Femur (tissue), 1 donor: ENCODE data around the gene FAM131B.

Experiments used
- DNase-seq: peaks from one replicate; pipeline ENCODE4 v3.0.0-alpha.2; 2017

Gene FAM131B

DNA sequence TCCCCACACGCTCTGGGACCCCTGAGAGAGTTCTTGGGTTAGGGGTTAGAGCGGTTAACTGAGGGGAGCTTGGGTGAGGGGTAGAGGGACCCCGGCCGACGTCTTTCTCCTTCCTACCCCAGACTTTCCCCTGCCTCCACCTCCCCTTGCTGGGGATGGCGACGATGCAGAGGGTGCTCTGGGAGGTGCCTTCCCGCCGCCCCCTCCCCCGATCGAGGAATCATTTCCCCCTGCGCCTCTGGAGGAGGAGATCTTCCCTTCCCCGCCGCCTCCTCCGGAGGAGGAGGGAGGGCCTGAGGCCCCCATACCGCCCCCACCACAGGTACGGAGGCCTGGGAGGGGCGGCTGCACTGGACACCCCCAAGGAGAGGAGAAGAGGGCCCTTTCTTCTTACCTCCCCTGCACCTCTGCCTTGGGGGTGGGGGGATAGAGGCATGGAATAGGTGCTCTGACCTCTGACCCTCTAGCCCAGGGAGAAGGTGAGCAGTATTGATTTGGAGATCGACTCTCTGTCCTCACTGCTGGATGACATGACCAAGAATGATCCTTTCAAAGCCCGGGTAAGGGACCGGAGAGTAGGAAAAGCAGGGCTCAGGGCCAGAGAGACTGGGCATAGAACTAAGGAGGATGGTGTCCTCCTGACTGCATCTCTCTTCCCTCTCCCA is 19.7 kb upstream of the FAM131B start:
- DNase-seq: no peak

DNA sequence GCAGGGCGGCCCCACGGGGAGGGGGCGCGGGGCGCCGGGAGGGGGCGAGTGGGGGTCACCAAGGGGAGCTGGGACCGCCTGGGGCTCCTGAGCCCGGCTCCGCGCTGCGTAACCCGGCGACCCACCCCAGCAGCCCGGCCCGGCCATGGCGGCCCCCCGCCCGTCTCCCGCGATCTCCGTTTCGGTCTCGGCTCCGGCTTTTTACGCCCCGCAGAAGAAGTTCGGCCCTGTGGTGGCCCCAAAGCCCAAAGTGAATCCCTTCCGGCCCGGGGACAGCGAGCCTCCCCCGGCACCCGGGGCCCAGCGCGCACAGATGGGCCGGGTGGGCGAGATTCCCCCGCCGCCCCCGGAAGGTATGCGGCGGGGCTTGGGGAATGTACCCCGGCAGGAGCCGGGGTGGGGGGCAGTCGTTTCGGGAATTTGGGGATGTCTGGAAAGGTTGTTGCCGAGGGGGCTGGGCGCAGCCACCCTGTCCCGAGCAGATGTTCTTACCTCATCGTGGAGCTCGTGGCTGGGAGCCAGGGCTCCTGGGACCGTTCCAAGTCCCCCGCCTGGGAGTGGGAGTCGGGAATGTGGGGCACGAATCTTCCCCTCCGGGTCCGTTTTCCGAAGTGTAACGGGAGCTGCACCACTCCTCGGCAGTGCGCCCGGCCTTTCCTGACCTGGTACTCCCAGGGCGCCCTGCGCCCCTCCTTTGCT is 19.1 kb upstream of the FAM131B start:
- peak; percentile 92 for DNase-seq

DNA sequence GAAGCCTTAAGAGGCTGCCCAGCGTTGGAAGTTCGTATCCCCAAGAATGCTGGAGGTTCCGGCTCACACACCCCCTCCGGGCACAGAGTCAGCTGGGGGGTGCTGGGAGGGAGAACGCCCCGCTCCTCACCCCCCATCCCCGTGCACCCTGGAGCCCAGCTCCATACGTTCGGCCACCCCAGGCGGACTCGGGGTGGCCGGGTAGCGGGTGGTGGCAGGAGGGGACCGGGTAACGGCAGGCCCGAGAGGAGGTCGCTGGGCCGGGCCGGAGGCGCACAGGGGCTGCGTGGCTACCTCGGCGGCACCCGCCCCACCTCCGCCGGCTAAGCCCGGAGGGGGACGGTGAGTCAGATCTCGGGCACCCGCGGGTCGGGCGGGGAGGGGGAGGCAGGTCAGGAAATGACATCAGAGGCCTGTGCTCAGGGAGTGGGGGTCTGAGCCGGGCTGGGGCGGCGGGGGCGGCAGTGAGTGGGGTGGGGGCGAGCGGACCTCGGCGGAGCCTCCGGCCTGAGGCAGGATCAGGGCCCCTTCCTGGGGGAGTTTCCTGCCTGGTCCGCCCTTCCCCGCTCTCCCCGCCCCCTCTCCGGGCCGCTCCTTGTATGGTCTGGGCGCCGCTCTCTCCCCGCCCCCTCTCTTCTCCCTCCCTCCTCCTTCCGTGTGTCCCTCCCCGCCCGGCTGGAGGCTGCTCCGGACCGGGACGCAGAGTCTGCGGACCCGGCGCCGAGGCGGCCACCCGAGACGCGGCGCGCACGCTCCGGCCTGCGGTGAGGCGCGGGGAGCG is 18.3 kb upstream of the FAM131B start, which contains the start of gene ZYX:
ZYX (plus strand) TSS at position 700 of the 781 bp plus-strand sequence. CDS start 227 bp downstream, outside the sequence.
- peak; percentile 97 for DNase-seq

DNA sequence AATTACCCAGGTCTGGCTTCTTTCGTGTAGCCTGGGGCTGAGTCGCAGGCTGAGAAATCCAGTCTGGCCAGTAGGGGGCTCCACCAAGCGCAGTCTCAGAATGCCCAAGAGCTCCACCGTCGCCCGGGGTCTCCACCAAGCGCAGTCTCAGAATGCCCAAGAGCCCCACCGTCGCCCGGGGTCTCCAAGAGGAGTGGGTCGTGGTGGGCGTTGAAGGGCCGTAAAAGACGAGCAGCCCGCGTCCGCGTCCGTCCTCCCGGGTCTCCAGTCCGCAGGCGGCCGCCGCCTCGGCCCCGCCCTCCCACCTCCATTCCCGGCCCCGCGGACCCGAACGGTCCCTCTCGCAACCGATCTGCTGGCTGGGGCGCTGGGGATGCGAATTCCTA is 17.7 kb upstream of the FAM131B start:
- peak; percentile 93 for DNase-seq

DNA sequence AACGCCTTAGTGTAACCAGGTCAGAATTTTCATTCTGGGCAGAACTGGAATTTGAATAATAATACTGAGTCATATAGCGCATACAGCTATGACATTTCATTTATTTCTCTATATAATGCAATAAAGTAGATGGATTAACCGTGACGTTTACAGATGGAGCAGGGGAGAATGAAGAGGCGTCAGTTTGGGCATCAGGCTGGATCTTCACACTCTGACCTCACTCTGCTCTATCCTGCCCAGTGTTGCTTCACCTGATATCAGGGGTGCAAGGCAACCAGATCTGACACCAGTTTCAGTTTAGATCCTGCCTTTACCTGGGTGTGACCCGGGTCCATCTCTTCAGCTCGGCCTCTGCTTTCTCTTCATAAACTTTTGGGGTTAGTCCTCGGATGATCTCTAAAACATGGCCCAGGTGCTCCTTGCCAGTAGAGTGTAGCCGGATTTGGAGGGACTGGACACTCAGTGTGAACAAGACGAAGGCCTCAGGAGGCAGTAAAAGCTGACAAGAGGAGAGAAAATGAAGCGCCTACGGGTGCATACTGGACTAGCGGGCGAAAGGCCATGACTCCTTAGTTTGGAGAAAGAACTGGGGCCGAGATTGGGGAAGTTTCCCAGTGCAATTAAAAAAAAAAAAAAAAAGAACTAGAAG is 17.2 kb upstream of the FAM131B start:
- DNase-seq: no peak

DNA sequence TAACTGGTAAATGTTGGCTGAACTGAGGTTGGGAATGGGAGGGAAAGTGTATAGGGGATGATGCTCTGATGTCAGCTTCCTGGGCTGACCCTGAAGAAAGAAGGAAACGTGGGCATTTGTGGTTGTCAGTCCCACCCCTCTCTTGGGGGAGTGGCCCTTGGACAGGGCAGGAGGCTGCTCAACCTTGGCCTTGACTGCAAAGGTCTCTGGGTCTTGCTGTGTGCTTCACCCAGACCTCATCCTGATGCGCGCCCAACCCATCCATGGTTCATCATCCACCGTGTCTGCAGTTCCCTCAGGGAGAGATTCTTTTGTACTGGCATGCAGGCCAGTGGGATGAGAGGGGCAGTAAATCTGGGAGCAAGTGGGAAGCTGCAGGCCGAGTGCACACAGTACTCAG is 13.9 kb upstream of the FAM131B start:
- DNase-seq: no peak

DNA sequence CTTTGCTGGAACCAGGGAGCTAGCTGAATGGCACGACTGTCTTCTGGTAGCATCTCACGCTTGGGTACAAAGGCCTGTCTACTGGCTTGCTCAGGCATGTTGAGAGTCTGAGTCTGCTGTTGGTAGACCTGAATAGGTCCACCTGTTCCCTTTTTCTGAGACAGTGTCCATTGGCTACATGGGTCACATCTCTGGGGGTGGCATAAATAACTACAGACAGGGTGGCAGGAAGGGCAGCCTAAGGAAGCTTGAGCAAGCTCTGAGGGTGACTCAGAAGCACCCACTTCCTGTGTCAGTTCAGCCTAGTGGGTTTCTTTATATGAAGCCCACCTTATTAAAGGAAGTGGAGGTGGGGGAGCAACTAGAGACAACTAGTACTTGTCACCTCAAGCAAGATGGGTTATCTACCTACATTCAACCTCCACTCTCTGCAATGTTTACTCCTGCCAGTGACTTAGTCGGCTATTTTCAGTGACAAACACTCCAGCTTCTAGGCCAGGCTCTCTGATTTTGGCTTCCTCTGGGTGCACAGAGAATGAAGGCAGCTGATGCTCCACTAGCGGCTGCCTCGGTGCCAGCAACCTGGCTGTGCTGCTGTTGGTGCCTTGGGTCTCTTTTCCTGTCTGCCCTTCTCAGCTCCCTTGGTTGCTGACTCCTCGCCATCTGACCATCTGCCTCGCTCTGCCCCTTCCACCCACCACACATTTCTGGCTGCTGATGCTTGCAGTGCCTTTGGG is 13.0 kb upstream of the FAM131B start:
- DNase-seq: no peak

DNA sequence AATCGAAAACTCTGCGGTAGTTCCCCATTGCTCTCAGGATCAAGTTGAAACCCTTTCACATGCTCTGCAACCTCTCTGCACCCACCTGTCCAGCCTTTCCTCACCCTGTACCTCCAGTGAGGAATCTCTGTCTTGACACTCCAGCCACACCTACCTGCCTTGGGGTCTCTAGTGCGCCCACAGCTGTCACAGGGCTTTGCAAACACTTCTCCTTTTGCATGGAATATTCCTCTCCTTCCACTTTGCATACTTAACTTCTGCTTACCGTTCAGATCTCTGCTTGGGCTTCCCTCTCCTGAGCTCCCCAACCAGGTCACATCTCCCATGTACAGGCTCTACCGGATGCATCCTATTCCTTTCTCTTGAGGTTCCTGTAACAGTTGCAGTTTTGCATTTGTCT is 12.0 kb upstream of the FAM131B start:
- DNase-seq: no peak

DNA sequence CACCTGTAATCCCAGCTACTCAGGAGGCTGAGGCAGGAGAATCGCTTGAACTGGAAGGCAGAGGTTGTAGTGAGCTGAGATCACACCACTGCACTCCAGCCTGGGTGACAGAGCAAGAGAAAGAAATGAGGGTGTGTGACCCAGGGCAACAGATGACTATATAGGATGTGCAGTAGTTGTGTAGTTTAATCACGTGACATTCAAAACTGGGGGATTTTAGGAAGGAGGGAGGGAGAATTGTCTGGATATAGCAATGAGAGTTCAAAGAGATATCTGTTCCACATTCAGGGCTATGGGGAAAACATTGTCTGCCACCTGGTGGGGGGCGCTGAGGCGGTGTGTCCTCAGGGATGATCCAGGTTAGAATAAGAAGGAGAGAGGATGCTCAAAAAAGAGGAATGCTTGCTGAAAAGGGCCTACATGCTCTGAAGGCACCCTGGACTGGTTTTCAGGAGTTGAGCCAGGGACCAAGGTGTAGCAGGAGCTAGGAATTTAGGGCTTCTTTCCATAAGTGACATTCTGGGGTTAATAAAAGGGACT is 10.8 kb upstream of the FAM131B start:
- no peak for DNase-seq

DNA sequence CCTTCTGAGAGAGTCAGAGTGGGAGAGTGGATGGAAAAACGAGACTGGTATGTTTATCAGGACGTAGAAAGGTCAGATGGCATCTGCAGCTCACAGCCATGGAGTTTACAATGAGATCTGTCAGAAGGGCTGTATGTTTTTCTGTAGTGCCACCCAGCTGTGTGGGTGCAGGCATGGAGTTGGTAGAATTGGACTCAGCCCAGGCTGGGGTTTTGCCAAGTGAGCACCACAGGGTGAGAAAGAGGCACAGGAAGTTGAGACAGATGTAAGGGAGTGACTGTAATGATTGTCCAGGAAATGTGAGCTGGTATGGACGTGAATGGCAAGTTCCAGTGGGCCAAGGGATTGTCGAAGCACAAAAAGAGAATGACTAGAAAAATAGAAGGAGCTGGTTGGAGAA is 9.6 kb upstream of the FAM131B start:
- DNase-seq: no peak

DNA sequence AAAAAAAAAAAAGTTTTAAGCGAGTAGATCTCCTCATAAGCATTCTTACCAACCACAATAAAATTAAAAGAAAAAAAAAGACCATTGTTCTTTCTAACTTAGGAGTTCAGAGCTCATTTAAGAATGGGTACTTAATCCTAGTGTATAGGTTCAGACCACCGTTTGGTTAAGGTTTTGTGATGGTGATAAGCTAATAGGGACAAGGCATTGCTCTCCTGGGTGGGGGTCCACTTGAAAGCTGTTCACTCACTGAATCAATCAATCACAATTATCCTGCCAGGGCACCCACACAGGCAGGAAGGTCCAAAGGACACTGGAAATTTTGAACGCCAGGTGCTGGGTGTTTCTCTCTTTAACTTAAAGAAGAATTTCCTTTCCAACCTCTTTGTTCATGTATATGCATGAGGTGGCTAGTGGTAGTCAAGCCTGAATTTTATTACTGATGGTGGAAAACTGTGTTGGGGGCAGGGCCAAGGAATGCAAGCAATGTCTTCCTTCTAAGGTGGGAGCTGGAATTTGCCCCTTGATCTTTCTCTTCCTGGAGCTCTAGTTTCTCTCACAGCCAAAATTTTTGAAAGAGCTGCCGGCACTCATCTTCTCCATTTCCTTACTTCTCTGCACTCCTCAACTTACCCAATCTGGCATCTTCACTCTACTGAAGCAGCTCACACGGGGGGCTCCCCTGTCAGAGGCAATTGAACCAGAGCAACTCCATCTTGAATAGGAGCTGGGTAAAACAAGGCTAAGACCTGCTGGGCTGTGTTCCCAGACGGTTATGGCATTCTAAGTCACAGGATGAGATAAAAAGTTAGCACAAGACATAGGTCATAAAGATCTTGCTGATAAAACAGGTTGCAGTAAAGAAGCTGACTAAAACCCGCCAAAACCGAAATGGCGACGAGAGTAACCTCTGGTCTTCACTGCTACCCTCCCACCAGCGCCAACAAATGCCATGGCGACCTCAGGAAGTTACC is 7.5 kb upstream of the FAM131B start:
- no peak for DNase-seq

DNA sequence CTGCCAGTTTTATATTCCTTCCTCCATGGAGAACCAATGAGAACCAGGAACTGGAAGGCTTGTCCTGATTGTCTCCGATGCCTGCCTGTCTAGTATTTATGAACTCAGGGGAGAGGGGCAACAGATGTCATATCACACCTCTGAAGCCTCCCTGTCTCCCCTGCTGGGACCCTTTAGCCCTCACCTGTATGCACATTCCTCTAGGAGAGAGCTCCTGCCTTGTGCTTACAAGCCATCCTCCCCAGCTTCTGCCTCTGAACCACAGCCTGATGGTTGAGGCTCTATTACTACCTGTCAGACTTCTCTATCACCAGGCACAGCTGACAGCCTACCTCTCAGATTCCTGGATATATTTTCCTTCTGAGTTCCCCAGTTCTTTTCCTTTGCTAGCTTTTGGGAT is 5.9 kb upstream of the FAM131B start:
- DNase-seq: no peak

DNA sequence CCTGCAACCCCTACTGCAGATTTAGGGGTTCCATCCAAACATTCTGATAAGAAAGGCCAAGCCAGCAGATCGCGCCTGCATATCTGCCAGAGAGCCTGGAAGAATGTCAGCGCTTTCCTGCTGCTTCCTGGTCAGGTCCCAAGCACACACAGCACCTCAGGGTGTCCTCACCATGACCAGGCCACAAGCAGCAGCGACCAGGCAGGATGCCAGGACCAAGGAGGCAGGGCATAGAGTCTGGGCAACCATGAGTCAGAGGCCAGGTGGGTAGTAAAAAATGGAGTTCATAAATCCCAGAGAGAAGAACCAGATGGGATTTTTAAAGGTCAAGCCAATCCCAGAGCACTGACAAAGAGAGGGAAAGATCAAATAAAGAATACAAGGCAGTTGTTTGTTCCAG is 5.5 kb upstream of the FAM131B start:
- no peak for DNase-seq

DNA sequence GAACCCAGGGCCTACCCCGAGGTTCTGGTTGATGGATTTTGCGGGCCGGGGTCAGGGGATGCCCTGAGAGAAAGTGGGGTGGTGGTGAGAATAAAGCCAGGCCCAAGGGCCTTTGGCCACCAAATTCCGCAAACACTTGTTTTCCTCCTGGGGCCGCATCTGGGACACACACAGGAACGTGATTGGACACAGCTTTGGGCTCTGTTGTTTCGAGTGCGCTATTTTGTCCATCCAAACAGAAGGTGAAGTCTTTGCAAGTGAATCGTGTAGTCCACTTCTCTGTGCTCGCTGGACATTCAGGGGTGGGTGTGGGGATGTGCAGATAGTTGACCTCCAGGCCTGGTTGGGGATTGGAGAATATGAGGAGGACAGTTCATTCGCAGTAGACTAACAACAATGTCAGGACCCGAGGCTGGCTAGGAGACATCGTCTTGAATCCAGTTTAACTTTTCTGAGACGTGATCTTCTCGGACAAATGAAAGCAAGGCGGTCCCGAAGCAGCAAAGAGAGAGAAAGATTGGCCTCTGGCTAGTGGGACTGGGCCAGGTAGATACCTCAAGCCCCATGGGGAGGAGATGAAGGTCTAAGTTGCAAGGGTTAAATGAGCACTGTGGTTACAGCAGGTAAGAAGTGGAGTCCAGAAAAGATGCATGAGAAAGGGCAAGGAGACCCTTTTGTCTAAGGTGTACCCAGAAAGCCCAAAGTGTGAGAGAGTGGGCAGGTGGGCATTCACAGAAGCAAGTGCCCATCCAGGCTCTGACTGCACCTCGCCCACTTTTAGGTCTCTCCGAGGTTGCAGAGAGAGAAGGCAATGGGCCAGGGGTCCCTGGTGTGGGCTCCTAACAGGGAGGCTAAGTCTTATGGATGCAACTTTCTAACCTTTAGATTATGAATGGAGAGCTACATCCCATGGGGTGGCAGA is 764 bp upstream of the FAM131B start:
- no peak for DNase-seq

DNA sequence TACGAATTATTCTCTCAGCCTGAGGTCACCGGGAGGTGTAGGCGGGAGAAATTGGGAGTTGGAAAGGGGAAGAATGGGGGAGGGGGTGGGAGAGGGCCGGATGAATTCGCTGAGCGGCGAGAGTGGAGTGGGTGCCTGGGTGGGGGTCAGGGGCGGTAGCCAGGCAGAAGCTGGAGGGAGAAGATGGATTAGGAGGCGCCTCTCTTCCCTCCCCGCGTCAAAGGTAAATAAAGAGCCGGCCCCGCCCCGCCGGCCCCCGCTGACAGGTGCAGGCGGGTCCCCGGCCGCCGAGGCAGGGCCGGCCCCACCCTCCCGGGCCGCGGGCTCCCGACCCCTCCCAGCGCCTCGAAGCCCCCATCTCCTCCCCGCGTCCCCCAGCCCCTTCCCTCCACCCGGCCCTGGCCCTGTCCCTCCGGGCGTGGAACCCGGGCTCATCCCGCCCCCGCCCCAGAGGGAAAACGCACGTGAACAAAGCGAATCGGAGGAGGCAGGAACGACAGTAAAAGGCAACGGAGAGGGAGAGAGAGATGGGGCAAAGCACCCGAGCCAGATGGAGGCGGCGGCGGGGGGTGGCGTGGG is 872 bp downstream of the FAM131B start:
- no peak for DNase-seq

DNA sequence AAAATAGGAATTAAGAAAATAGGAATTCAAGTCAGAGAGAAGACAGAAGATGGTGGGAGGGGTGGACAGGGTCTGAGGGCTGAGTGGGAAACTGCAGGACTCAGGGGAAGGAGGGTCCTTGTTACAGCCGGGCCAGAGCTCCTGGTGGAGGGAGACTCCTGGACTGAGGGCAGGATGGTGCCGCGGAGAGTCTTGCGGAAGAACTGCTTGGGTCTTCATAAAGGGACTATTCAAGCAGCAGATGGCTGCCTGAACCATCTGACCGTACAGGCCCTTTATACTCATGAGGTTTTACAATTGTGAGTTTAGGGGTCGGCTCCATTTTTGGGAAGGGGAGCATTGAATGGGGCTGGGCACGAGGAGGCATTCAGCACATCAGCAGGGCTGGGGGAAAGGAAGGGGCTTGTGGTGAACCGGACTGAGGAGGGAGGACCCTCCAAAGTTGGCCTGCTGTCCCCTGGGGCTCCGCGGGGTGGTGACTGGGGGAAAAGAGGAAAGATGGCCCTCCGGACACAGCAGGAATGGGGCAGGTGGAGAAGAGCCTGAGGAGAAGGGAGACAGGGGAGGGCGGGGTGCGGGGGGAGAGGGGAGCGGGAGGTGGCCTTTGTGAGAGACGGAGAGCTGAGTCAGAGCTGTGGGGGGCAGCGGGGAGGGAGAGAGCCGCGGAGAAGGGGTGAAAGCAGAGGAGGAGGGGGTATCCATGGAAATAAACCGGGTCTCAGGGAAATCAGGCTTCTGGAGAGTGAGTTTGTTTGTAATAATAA is 1.5 kb downstream of the FAM131B start:
- no peak for DNase-seq

DNA sequence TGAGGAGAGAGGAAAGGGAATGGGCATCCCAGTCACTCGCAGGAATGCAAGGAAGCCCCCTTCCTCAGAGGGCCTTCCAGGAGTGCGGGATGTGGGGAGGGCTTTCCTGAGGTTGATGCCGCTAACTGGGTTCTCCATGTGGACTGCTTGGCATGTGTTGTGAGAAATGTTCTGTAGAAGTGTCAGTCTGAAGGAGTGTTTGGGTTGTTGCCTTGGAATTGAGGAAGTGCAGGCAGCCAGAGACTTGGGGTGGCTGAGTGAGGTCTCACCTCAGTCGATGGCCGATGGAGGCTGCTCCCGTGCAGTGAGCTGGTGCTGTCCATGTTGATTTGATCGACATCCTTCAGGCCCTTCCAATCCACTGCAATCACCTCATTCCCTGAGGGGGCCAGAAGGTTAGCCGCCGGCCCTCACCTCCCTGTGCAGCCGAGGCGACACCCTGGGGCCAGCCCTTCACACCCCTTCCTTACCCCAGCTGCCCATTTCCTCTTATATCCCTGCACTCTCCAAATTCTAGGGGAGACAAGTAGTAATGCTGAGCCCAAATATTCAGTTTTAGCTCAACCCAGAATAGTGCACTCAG is 2.7 kb downstream of the FAM131B start:
- no peak for DNase-seq

DNA sequence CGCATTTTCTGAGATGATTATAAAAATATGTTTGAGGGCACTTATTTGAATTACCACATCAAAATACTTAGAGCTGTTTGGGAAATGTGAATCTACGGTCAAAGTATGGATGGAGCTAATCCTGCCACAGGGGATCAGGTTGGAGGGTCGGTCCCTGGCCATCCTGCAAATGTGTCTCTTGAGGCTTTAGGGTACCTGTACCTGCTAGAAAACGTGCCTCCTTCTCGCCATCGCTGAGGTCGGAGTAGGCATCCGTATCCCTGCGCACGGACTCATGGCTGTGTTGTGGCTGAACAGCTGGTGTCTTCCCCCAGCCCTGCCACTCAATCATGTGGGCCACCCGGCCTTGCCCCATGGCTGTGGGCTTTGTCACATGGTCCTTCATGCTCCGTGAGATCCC is 3.9 kb downstream of the FAM131B start:
- DNase-seq: no peak
